COLO829 (cell line): ENCODE data around the gene SPNS3.

Experiments
- DNase-seq: peaks from one replicate; pipeline ENCODE4 v3.0.0; 2012; ENCODE audit warnings: low spot score

Gene SPNS3

GRCh38 chr17:4508207-4508606 is 74.5 kb downstream of the SPNS3 start:
- DNase-seq = no peak

GRCh38 chr17:4509401-4509800 is 75.7 kb downstream of the SPNS3 start:
- DNase-seq = no peak

- no peak for DNase-seq
Measured at GRCh38 chr17:4509923-4510617, 76.3 kb downstream of the SPNS3 start.

- DNase-seq = no peak
Measured at GRCh38 chr17:4510618-4510941, 76.8 kb downstream of the SPNS3 start.

- no peak for DNase-seq
Measured at GRCh38 chr17:4511199-4511932, 77.6 kb downstream of the SPNS3 start.

GRCh38 chr17:4512156-4513112 is 78.7 kb downstream of the SPNS3 start:
- no peak for DNase-seq

- DNase-seq = no peak
Measured at GRCh38 chr17:4513113-4514032, 79.6 kb downstream of the SPNS3 start.

- DNase-seq = no peak
Measured at GRCh38 chr17:4514206-4514605, 80.5 kb downstream of the SPNS3 start.

GRCh38 chr17:4514779-4515178 is 81.0 kb downstream of the SPNS3 start:
- DNase-seq = no peak

- DNase-seq = no peak
Measured at GRCh38 chr17:4515501-4515900, 81.8 kb downstream of the SPNS3 start.

GRCh38 chr17:4516735-4517134 is 83.0 kb downstream of the SPNS3 start:
- no peak for DNase-seq

- DNase-seq = no peak
Measured at GRCh38 chr17:4518901-4519300, 85.2 kb downstream of the SPNS3 start.

GRCh38 chr17:4519361-4519788 is 85.6 kb downstream of the SPNS3 start:
- no peak for DNase-seq

GRCh38 chr17:4520060-4520893 is 86.5 kb downstream of the SPNS3 start:
- no peak for DNase-seq

GRCh38 chr17:4520894-4521600 is 87.3 kb downstream of the SPNS3 start:
- no peak for DNase-seq

GRCh38 chr17:4522661-4523060 is 88.9 kb downstream of the SPNS3 start:
- DNase-seq = no peak

GRCh38 chr17:4523946-4524345 is 90.2 kb downstream of the SPNS3 start:
- DNase-seq = no peak

GRCh38 chr17:4525691-4526397 is 92.1 kb downstream of the SPNS3 start:
- no peak for DNase-seq

GRCh38 chr17:4527134-4527533 is 93.4 kb downstream of the SPNS3 start:
- DNase-seq = no peak
